Activated CD8-positive, alpha-beta memory T cell treated with anti-CD3 and anti-CD28 coated beads, Interleukin-2, amount 50 U/mL, for 4 hours (primary cell): Measurements from ENCODE around the gene SELENON.

Experiments used
- DNase-seq: peaks from one replicate; pipeline ENCODE4 v3.0.0-alpha.2; 2020

SELENON gene

GRCh38 chr1:25799935-25800702, at the start of gene SELENON:
TSS of gene SELENON (plus strand) at chr1:25800193. CDS start at chr1:25800231, 38 bp downstream.
- DNase-seq = peak; percentile 32

- no peak for DNase-seq
Measured at GRCh38 chr1:25750923-25751605, 48.9 kb upstream of the SELENON start.

GRCh38 chr1:25754470-25755181, 45.4 kb upstream of the SELENON start:
- peak; percentile 38 for DNase-seq

- DNase-seq = no peak
Measured at GRCh38 chr1:25755475-25756125, 44.4 kb upstream of the SELENON start.

GRCh38 chr1:25756215-25756614, 43.8 kb upstream of the SELENON start:
- no peak for DNase-seq

GRCh38 chr1:25757151-25757845, 42.7 kb upstream of the SELENON start:
- no peak for DNase-seq

GRCh38 chr1:25757846-25758185, 42.2 kb upstream of the SELENON start:
- no peak for DNase-seq

- DNase-seq = no peak
Measured at GRCh38 chr1:25758466-25759070, 41.4 kb upstream of the SELENON start.

GRCh38 chr1:25760122-25760719, 39.8 kb upstream of the SELENON start:
- DNase-seq = no peak

GRCh38 chr1:25760871-25761270, 39.1 kb upstream of the SELENON start:
- no peak for DNase-seq

- DNase-seq = no peak
Measured at GRCh38 chr1:25763493-25763892, 36.5 kb upstream of the SELENON start.

- DNase-seq = no peak
Measured at GRCh38 chr1:25765136-25765922, 34.7 kb upstream of the SELENON start.

GRCh38 chr1:25765923-25766589, 33.9 kb upstream of the SELENON start:
- DNase-seq = no peak

- no peak for DNase-seq
Measured at GRCh38 chr1:25766721-25767436, 33.1 kb upstream of the SELENON start.

GRCh38 chr1:25767437-25767770, 32.6 kb upstream of the SELENON start:
- DNase-seq = no peak

- DNase-seq = no peak
Measured at GRCh38 chr1:25768999-25769398, 31.0 kb upstream of the SELENON start.

- DNase-seq = no peak
Measured at GRCh38 chr1:25769625-25770383, 30.2 kb upstream of the SELENON start.

- DNase-seq = peak; percentile 29
Measured at GRCh38 chr1:25770541-25771220, 29.3 kb upstream of the SELENON start.
